WI38 (cell line): Measurements from ENCODE around the gene ARHGDIB.

Experiments
- H3K4me3 ChIP-seq: 2 replicates; pipeline ENCODE4 v1.5.1; 2011; ENCODE audit warnings: low read depth, mild to moderate bottlenecking, control low read depth, low read length
- TF ChIP-seq, protein P1 (sequence below): IDR thresholded peaks from 2 replicates; pipeline ENCODE4 v1.5.1; 2012; ENCODE audit warnings: low read depth, mild to moderate bottlenecking, control low read depth, low read length

ARHGDIB gene

DNA sequence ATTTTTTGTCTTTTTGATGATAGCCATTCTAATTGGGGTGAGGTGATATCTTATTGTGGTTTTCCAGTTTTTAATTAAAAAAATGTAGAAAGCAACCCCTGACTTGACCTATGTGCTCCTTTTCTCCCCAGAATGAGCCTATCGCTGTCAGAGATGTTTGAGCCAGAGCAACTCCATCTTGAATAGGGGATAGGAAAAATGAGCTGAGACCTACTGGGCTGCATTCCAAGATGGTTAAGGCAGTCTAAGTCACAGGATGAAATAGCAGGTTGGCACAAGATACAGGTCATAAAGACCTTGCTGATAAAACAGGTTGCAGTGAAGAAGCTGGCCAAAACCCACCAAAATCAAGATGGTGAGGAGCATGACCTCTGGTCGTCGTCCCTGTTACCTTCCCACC is 36.9 kb downstream of the ARHGDIB start:
- TF ChIP-seq, protein P1, sequence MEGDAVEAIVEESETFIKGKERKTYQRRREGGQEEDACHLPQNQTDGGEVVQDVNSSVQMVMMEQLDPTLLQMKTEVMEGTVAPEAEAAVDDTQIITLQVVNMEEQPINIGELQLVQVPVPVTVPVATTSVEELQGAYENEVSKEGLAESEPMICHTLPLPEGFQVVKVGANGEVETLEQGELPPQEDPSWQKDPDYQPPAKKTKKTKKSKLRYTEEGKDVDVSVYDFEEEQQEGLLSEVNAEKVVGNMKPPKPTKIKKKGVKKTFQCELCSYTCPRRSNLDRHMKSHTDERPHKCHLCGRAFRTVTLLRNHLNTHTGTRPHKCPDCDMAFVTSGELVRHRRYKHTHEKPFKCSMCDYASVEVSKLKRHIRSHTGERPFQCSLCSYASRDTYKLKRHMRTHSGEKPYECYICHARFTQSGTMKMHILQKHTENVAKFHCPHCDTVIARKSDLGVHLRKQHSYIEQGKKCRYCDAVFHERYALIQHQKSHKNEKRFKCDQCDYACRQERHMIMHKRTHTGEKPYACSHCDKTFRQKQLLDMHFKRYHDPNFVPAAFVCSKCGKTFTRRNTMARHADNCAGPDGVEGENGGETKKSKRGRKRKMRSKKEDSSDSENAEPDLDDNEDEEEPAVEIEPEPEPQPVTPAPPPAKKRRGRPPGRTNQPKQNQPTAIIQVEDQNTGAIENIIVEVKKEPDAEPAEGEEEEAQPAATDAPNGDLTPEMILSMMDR = no peak
- H3K4me3 ChIP-seq = no peak overlapping the region

DNA sequence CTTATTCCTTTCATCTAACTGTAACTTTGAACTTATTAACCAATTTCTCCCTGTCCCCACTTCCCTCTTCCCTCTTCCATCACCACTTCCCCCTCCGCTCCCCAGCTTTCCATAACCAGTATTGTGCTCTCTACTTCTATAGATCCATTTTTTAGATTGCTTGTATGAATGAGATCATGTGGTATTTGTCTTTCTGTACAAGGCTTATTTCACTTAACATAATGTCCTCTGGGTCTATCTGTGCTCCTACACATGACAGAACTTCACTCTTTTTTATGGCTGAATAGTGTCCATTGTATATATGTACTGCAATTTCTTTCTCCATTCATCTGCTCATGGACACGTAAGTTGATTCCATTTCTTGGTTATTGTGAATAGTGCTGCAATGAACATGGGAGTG is 37.5 kb downstream of the ARHGDIB start:
- TF ChIP-seq, protein P1 = no peak
- H3K4me3 ChIP-seq = no peak overlapping the region

DNA sequence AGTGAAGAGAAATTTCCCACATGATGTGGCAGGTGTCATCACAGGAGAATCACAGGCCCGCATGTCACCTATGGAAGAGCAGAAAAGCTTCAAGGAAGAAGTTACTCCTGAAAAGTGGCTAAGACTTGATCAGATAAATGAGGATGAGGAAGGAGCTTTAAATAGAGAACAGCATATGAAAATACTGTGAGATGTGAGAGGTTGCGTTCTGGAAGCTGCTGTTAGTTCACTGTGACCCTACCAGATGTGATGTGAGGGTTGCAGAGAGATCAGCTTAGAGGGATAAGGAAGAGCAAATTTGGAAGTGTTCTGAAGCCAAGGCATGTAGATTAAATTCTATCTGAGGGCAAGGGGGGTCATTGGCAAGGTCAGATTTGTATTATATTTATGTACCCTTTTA is 40.2 kb downstream of the ARHGDIB start:
- TF ChIP-seq, protein P1 = no peak

DNA sequence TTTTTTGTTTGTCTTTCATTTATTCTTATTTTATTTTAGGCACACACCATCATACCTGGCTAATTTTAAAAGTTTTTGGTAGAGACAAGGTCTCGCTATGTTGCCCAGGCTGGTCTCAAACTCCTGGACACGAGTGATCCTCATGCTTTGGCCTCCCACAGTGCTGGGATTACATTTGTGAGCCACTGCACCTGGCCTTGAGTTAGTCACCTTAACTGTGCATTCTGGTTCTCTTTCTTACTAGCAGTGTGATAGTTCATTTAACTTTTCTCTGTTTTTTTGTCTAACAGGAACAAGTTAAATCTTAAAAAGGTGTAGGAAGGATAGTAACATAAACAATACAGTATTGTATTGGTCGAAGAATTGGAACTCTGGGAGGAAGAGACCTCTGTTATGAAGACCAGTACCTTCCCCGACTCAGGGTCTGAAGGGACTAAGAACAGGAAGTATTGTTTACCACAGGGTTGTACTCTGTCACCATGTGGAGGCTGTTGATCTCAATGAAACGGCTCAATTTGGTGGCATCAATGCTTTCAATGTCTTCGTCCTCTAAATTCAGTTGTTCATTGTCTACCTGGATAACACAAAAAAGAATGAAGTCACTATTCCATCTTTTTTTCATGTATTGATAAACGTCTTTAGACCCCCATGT is 40.8 kb downstream of the ARHGDIB start:
- H3K4me3 ChIP-seq = no peak overlapping the region
- TF ChIP-seq, protein P1 = no peak

More for the DNA sequence above, 40.2 kb downstream of the ARHGDIB start:
- H3K4me3 ChIP-seq = no peak overlapping the region

DNA sequence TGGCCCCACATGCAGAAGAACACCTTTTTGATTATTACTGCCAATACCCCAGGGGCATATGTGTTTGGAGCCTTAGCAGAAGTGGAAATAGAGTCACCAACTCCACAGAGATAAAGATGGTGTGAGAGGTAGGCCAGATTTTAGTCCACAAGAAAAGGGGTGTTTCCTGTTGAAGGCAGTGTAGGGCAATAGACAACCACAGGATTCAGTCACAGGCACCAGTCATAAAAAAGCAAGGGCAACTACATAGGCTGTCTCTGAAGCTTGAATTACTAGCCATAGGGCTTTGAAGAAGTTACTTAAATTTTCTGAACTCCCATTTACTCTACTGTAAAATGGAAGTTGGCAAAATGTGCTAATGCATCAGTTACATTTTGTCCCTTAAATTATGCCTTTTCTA is 41.9 kb downstream of the ARHGDIB start:
- TF ChIP-seq, protein P1 = no peak
- H3K4me3 ChIP-seq = no peak overlapping the region

DNA sequence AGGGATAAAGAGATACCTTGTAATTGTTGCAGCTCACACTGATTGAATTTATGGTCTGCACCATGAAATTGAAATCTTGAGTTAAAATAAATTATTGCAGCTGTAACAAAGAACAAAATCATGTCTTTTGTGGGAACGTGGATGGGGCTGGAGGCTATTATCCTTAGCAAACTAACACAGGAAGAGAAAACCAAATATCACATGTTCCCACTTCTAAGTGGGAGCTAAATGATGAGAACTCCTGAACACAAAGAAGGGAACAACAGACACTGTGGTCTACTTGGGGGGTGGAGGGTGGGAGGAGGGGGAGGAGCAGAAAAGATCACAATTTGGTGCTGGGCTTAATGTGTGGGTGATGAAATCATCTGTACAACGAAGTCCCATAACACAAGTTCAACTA is 45.7 kb downstream of the ARHGDIB start:
- H3K4me3 ChIP-seq = no peak overlapping the region
- TF ChIP-seq, protein P1 = no peak

DNA sequence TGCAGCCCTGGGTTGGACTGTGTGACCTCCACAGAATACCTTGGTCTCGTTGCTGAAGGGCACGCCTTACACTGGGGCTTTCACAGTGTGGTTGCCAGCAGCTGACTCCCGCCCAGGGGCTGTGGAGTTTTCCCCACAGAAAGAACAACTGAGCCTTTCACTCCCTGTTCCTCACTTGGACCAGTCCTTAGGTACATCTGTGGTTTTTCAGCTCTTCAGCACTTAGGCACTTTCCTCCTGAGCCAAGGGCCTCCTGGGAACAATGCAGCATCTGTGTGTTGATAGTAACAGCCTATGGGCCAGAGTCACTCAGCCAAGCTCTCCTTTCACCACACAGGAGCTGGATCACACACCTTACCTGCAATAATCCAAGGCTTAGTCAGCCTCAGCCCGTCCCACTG is 48.0 kb downstream of the ARHGDIB start:
- TF ChIP-seq, protein P1 = no peak
- H3K4me3 ChIP-seq = no peak overlapping the region
